ENCODE measurements around the gene SUGP1. TPM values are rescaled to one million over a fixed set of nuclear protein-coding genes. Genes with fewer than 3 reads are reported as not detected.

Gene SUGP1
- total RNA-seq, 1 donor = 27.1 TPM

DNA sequence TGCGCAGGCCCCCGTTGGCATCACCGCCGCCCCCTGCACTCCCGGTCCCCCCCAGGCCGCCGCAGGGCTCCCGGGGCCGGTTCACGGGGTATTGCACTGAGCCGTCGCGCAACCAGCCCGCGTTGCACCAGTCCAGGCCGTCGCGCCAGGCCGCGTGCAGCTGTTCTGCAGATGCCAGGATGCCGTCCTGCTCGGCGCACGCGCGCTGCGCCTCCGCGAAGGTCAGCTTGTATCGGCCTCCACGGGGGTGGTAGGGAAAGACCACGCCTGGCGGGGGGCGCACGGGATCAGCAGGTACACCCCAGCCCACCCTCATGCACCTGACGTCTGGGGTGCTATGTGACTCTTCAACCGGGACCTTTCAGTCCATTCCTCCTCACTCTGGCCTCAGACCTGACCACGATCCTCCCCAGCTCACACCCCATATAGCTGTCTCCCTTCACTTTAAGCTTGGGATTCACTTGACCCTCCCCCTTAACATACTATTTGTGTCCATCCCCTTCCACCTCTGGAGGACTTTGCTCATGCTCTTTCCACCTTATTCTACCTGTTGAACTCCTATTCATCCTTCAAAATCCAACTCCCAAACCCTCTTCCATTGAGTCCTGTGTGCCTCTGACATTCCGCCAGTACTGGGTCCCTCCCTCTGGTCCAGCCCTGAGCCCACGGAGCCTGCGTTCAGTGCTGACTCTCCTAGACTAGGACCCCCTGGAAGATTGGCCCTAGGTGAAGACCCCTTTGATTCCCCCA is 61.5 kb downstream of the SUGP1 start:
- no peaks in the 10 kb centered on the region for H3K9me3 ChIP-seq (ENCODE audit: low read depth, low read length)
- TF ChIP-seq CTCF (IDR thresholded peaks at IDR 0.05; ENCODE audit: extremely low read depth, low read depth, low read length) = no peak
- peaks cover 34% of the 10 kb centered on the region for H3K27me3 ChIP-seq (ENCODE audit: insufficient read depth, low read length)

GRCh38 chr19:19257836-19258588 is 62.3 kb downstream of the SUGP1 start:
- H3K4me3 ChIP-seq (ENCODE audit: insufficient read depth, low read length) = no peak overlapping the region
- H3K36me3 ChIP-seq (ENCODE audit: insufficient read depth, low read length) = no peaks in the 10 kb centered on the region
- peak; percentile 77 for DNase-seq (ENCODE audit: insufficient read length, low spot score, missing footprints)
- TF ChIP-seq CTCF (IDR thresholded peaks at IDR 0.05; ENCODE audit: extremely low read depth, low read depth, low read length) = no peak
- H3K4me1 ChIP-seq (ENCODE audit: insufficient read depth, low read length) = no peaks in the 10 kb centered on the region
- no peak overlapping the region for H2AFZ ChIP-seq (ENCODE audit: low read length)
- no peak overlapping the region for H3K27ac ChIP-seq (ENCODE audit: low read depth, low read length)
- H4K20me1 ChIP-seq (ENCODE audit: insufficient read depth, low read length) = no peaks in the 10 kb centered on the region
- no peaks in the 10 kb centered on the region for H3K9me3 ChIP-seq (ENCODE audit: low read depth, low read length)
- H3K4me2 ChIP-seq (ENCODE audit: insufficient read depth, low read length) = no peak overlapping the region
- peaks cover 30% of the 10 kb centered on the region for H3K27me3 ChIP-seq (ENCODE audit: insufficient read depth, low read length)
- H3K79me2 ChIP-seq (ENCODE audit: insufficient read depth, low read length) = no peaks in the 10 kb centered on the region

More for the DNA sequence above, 61.5 kb downstream of the SUGP1 start:
- Histone ChIP-seq H3K4me2 (ENCODE audit: insufficient read depth, low read length) (no peak overlapping the region), H3K4me3 (ENCODE audit: insufficient read depth, low read length) (no peak overlapping the region), H2AFZ (ENCODE audit: low read length) (no peak overlapping the region), H3K27ac (ENCODE audit: low read depth, low read length) (no peak overlapping the region), H4K20me1 (ENCODE audit: insufficient read depth, low read length) (no peaks in the 10 kb centered on the region), H3K4me1 (ENCODE audit: insufficient read depth, low read length) (no peaks in the 10 kb centered on the region), H3K36me3 (ENCODE audit: insufficient read depth, low read length) (no peaks in the 10 kb centered on the region), H3K79me2 (ENCODE audit: insufficient read depth, low read length) (no peaks in the 10 kb centered on the region)
- DNase-seq (ENCODE audit: insufficient read length, low spot score, missing footprints) = peak; percentile 66

DNA sequence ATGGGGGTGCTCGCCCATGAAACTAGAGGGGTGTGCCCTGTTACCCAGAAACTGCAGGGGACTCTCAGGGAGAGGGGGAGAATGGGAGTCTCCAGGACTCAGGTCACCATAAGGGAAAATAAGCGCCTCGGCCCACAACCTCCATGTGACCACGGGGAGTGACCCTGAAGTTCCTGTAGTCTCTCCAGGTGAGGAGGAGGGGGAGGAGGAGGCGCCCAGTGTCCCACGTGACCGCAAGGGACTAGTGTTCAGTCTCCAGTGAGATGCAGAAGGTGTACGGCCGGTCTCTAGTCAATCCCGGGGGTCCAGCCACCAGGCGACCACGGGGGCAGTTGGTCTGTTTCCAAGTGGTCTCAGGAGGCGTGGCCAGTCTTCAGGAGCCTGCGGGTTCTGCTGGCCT is 63.2 kb downstream of the SUGP1 start:
- Histone ChIP-seq H3K27me3 (ENCODE audit: insufficient read depth, low read length) (peaks cover 21% of the 10 kb centered on the region), H2AFZ (ENCODE audit: low read length) (no peak overlapping the region)

More for the DNA sequence above, 63.2 kb downstream of the SUGP1 start:
- Histone ChIP-seq H3K27ac (ENCODE audit: low read depth, low read length) (no peak overlapping the region), H3K4me2 (ENCODE audit: insufficient read depth, low read length) (no peak overlapping the region), H3K4me1 (ENCODE audit: insufficient read depth, low read length) (no peaks in the 10 kb centered on the region), H3K36me3 (ENCODE audit: insufficient read depth, low read length) (no peaks in the 10 kb centered on the region), H3K4me3 (ENCODE audit: insufficient read depth, low read length) (no peak overlapping the region), H3K79me2 (ENCODE audit: insufficient read depth, low read length) (no peaks in the 10 kb centered on the region), H4K20me1 (ENCODE audit: insufficient read depth, low read length) (no peaks in the 10 kb centered on the region), H3K9me3 (ENCODE audit: low read depth, low read length) (no peaks in the 10 kb centered on the region)
- TF ChIP-seq CTCF (IDR thresholded peaks at IDR 0.05; ENCODE audit: extremely low read depth, low read depth, low read length) = no peak
- DNase-seq (ENCODE audit: insufficient read length, low spot score, missing footprints) = no peak

All from osteoblast (primary cell).